ENCODE data around the gene PDXK. TPM values are rescaled to one million over a fixed set of nuclear protein-coding genes. Genes with fewer than 3 reads are reported as not detected.

The PDXK gene
- total and polyA plus RNA-seq, 9 of the 15 experiments (the other 6 are each of a cell fraction or from before 2014, with no cell fraction given), result 5.6 to 162 (median 76.5) TPM

DNA sequence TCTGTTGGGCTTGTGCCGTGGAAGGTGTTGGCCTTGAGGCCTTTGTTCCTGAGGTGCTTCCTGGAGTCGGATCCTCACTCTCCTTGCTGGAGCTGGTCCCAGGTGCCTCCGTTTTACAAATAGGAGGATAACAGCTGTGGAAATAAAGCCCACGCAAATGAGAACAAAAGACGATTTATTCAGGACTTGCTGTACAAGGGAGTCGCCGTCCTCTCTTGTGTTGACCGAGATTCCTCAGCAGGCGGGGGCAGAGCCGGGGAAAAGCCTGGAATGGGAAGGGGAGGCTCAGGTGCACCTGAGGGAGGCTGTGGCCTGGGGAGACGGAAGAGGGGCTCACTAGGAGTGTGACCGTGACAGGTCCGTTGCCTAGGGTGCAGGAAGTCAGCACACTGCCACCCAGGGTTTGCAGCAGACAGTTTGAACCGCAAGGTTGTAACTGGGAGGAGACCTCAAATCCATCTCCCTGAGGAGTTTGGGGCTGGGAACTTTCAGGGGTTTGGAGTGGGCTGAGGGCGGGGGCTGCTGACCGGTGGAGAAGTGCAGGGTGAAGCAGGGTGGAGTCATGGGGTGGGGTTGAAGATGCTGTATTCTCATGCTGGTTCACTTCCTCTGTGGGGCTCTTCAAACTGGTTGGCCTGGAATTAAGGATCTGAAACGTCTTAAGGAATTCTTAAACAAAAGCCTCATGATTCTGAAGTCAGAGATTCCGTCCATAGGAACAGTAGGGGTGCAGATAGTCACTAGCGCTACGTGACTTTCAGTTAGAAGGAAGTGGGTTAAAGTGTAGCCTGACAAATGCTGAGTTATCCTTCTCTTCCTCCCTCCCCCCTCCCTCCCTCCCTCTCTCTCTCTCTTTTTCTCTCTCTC is 59.8 kb downstream of the PDXK start (continued):
- TF ChIP-seq, protein P1, sequence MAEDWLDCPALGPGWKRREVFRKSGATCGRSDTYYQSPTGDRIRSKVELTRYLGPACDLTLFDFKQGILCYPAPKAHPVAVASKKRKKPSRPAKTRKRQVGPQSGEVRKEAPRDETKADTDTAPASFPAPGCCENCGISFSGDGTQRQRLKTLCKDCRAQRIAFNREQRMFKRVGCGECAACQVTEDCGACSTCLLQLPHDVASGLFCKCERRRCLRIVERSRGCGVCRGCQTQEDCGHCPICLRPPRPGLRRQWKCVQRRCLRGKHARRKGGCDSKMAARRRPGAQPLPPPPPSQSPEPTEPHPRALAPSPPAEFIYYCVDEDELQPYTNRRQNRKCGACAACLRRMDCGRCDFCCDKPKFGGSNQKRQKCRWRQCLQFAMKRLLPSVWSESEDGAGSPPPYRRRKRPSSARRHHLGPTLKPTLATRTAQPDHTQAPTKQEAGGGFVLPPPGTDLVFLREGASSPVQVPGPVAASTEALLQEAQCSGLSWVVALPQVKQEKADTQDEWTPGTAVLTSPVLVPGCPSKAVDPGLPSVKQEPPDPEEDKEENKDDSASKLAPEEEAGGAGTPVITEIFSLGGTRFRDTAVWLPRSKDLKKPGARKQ (CRISPR knock-in tag; IDR thresholded peaks at IDR 0.05), result no peak
- TF ChIP-seq, protein P2, sequence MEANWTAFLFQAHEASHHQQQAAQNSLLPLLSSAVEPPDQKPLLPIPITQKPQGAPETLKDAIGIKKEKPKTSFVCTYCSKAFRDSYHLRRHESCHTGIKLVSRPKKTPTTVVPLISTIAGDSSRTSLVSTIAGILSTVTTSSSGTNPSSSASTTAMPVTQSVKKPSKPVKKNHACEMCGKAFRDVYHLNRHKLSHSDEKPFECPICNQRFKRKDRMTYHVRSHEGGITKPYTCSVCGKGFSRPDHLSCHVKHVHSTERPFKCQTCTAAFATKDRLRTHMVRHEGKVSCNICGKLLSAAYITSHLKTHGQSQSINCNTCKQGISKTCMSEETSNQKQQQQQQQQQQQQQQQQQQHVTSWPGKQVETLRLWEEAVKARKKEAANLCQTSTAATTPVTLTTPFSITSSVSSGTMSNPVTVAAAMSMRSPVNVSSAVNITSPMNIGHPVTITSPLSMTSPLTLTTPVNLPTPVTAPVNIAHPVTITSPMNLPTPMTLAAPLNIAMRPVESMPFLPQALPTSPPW (CRISPR knock-in tag; IDR thresholded peaks at IDR 0.05), result peak; percentile 49
- TF ChIP-seq PHF20 (IDR thresholded peaks at IDR 0.05; ENCODE audit: partially characterized antibody) (no peak), HDAC3 (IDR thresholded peaks at IDR 0.05; ENCODE audit: borderline replicate concordance, partially characterized antibody) (no peak), FOXM1 (IDR thresholded peaks at IDR 0.05; ENCODE audit: low read depth) (no peak), FOXM1 (CRISPR knock-in tag; IDR thresholded peaks at IDR 0.05; ENCODE audit: low read depth) (no peak)
- TF ChIP-seq, protein P3, sequence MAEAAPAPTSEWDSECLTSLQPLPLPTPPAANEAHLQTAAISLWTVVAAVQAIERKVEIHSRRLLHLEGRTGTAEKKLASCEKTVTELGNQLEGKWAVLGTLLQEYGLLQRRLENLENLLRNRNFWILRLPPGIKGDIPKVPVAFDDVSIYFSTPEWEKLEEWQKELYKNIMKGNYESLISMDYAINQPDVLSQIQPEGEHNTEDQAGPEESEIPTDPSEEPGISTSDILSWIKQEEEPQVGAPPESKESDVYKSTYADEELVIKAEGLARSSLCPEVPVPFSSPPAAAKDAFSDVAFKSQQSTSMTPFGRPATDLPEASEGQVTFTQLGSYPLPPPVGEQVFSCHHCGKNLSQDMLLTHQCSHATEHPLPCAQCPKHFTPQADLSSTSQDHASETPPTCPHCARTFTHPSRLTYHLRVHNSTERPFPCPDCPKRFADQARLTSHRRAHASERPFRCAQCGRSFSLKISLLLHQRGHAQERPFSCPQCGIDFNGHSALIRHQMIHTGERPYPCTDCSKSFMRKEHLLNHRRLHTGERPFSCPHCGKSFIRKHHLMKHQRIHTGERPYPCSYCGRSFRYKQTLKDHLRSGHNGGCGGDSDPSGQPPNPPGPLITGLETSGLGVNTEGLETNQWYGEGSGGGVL (CRISPR knock-in tag; IDR thresholded peaks at IDR 0.05), result no peak
- TF ChIP-seq, protein P4, sequence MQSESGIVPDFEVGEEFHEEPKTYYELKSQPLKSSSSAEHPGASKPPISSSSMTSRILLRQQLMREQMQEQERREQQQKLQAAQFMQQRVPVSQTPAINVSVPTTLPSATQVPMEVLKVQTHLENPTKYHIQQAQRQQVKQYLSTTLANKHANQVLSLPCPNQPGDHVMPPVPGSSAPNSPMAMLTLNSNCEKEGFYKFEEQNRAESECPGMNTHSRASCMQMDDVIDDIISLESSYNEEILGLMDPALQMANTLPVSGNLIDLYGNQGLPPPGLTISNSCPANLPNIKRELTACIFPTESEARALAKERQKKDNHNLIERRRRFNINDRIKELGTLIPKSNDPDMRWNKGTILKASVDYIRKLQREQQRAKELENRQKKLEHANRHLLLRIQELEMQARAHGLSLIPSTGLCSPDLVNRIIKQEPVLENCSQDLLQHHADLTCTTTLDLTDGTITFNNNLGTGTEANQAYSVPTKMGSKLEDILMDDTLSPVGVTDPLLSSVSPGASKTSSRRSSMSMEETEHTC (IDR thresholded peaks at IDR 0.05), result 0 out of 2 replicates have a peak, but pooled peaks have one; percentile 18
- TF ChIP-seq, protein P5, sequence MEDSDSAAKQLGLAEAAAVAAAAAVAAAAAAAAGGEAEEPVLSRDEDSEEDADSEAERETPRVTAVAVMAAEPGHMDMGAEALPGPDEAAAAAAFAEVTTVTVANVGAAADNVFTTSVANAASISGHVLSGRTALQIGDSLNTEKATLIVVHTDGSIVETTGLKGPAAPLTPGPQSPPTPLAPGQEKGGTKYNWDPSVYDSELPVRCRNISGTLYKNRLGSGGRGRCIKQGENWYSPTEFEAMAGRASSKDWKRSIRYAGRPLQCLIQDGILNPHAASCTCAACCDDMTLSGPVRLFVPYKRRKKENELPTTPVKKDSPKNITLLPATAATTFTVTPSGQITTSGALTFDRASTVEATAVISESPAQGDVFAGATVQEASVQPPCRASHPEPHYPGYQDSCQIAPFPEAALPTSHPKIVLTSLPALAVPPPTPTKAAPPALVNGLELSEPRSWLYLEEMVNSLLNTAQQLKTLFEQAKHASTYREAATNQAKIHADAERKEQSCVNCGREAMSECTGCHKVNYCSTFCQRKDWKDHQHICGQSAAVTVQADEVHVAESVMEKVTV (CRISPR knock-in tag; IDR thresholded peaks at IDR 0.05), result no peak

Data from K562 (cell line).